K562 treated with DMSO at 1 percent for 48 hours (cell line): Measurements from ENCODE around the gene KDR. TPM values are rescaled to one million over a fixed set of nuclear protein-coding genes. Genes with fewer than 3 reads are reported as not detected.

Experiments used
- total RNA-seq: library from RNA; unstranded; fragments of 300-600 nt; gene quantifications from 2 replicates; pipeline ENCODE4 v1.2.3, GENCODE V29; 2022; ENCODE audit warnings: low replicate concordance; ENCODE audit errors: extremely low read depth

Gene KDR
- total RNA-seq: not detected in 2 replicates

DNA sequence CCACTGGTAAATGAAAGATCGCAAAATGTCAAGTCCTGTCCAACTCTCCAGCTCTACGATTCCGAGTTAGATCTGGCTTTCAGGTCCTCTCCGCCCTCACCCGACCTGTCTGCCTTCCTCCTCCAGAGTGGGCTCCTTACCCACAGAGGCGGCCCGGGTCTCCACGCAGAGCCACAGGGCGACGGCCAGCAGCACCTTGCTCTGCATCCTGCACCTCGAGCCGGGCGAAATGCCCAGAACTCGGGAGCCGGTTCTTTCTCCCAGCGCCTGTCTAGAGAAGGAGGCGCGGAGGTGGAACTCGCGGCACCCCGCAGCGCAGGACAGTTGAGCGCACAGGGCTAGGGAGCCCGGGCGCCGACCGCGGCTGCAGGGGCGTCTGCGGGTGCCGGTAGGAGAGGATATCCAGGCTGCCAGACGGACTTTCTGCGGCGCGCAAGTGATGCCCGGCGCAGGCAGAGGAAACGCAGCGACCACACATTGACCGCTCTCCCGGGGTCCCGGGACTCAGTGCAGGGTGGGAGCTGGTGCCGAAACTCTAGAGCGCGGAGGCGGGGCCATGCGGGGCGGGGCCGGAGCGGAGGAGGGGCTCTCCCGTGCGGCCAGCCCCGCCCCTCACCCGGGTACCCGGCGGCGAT, at the start of gene KDR:
TSS of gene KDR (minus strand) at position 509 of the 635 bp plus-strand sequence. CDS start at position 207, 302 bp downstream.

Other genes with a start within 250 kb of the KDR start
- gene SRD5A3, start 220.6 kb upstream of the KDR start, total RNA-seq: not detected in 2 replicates